Type B pancreatic cell (in vitro differentiated cells): ENCODE measurements around the gene CD72. TPM values are rescaled to one million over a fixed set of nuclear protein-coding genes. Genes with fewer than 3 reads are reported as not detected.
"Not testable (repeated sequence)": the region's sequence is repeated elsewhere in the genome, so short reads cannot be mapped to it uniquely, and the experiment has no call there.

Experiments
- DNase-seq: peaks from one replicate; pipeline ENCODE4 v3.0.0; 2021; ENCODE audit warnings: mixed read lengths; ENCODE audit not compliant: unreplicated experiment; ENCODE audit errors: extremely low spot score
- H3K27ac Mint-ChIP-seq: 2 replicates; pipeline ENCODE4 v1.8.0; 2021; ENCODE audit warnings: mild to moderate bottlenecking, mixed read lengths
- H3K27me3 Mint-ChIP-seq: 2 replicates; pipeline ENCODE4 v1.8.0; 2021; ENCODE audit warnings: mixed read lengths
- H3K36me3 Mint-ChIP-seq: 2 replicates; pipeline ENCODE4 v1.8.0; 2021; ENCODE audit warnings: mixed read lengths
- H3K4me1 Mint-ChIP-seq: one replicate; pipeline ENCODE4 v1.8.0; 2021; ENCODE audit warnings: mixed read lengths; ENCODE audit not compliant: unreplicated experiment
- H3K4me3 Mint-ChIP-seq: 2 replicates; pipeline ENCODE4 v1.8.0; 2021; ENCODE audit warnings: mild to moderate bottlenecking, mixed read lengths
- H3K9me3 Mint-ChIP-seq: 2 replicates; pipeline ENCODE4 v1.8.0; 2021; ENCODE audit warnings: mixed read lengths
- total RNA-seq: library from RNA; stranded (reverse); gene quantifications from 2 replicates; pipeline ENCODE4 v1.2.1, GENCODE V29; 2021; ENCODE audit warnings: low replicate concordance
- TF ChIP-seq, protein P1 (sequence below): fragments of 200-600 bp; sonication (generic); conservative IDR thresholded peaks from 2 replicates; pipeline ENCODE4 v1.5.0; 2021; ENCODE audit warnings: antibody characterized with exemption, mild to moderate bottlenecking

The CD72 gene
- total RNA-seq, 1 donor from 2014 or later = 2.8 TPM

DNA sequence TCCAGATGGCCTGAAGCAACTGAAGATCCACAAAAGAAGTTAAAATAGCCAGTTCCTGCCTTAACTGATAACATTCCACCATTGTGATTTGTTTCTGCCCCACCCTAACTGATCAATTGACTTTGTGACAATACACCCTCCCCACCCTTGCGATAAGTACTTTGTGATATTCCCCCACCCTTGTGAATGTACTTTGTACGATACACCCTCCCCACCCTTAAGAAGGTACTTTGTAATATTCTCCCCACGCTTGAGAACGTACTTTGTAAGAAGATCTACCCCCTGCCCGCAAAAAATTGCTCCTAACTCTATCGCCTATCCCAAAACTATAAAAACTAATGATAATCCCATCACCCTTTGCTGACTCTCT, 18.6 kb upstream of the CD72 start:
- H3K4me3 Mint-ChIP-seq, H3K27me3 Mint-ChIP-seq, H3K4me1 Mint-ChIP-seq, H3K9me3 Mint-ChIP-seq, H3K27ac Mint-ChIP-seq, DNase-seq: not testable (repeated sequence)
- H3K36me3 Mint-ChIP-seq = peaks cover 10% of the 10 kb centered on the region

DNA sequence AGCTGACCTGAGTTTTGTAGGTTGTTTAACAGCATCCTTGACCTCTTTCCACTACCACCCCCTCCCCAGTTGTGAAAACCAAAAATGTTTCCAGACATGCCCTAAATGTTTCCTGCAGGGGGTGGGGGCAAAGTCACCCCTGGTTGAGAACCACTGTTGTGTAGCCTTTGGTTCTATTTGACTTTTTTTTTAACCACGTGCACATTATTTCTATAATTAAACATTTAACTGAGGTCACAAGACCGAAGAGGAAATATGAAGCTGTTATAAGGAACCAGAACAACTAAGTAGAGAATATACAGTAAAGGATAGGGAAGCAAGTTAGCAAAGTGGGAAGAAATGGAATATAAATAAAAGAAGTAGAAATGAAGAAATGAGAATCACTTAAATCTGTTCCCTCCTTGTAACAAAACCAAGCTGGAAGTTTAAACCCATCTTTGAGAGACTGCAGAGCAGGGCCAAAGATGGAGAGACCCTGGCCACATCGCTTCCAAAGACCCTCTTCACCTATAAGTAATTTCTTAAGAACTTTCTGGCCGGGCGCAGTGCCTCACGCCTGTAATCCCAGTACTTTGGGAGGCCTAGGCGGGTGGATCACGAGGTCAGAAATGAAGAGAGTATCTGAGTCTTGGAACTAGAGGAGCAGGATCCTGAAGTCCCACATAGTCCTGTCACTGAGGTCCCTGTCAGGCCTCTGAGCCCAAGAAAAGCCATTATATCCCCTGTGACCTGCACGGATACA, 18.1 kb upstream of the CD72 start:
- TF ChIP-seq, protein P1, sequence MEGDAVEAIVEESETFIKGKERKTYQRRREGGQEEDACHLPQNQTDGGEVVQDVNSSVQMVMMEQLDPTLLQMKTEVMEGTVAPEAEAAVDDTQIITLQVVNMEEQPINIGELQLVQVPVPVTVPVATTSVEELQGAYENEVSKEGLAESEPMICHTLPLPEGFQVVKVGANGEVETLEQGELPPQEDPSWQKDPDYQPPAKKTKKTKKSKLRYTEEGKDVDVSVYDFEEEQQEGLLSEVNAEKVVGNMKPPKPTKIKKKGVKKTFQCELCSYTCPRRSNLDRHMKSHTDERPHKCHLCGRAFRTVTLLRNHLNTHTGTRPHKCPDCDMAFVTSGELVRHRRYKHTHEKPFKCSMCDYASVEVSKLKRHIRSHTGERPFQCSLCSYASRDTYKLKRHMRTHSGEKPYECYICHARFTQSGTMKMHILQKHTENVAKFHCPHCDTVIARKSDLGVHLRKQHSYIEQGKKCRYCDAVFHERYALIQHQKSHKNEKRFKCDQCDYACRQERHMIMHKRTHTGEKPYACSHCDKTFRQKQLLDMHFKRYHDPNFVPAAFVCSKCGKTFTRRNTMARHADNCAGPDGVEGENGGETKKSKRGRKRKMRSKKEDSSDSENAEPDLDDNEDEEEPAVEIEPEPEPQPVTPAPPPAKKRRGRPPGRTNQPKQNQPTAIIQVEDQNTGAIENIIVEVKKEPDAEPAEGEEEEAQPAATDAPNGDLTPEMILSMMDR = no peak
- Mint-ChIP-seq H3K36me3 (peaks cover 7% of the 10 kb centered on the region), H3K27ac (no peak overlapping the region), H3K4me1 (no peaks in the 10 kb centered on the region), H3K27me3 (peaks cover 5% of the 10 kb centered on the region), H3K4me3 (no peak overlapping the region), H3K9me3 (no peaks in the 10 kb centered on the region)
- no peak for DNase-seq

DNA sequence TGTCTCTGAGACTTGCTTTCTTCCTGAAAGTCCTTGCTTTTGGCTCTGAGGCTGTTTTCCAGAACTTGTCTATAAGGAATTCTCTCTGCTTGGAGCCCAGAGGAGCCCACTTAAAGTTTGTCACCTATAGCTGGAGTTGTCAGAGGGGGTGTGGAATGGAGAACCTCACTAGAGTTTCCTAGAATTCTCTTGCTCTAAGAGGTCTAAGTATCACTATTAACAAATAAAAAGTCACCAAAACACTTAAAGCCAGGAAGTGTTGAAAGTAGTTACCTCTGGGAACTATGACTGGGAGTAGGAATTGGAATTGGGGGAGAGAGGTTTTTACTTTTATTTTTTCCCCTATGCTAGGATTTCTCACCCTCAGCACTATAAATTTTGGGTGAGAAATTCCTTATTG, 17.5 kb upstream of the CD72 start:
- Mint-ChIP-seq H3K4me1 (no peaks in the 10 kb centered on the region), H3K36me3 (peaks cover 7% of the 10 kb centered on the region), H3K27ac (no peak overlapping the region), H3K9me3 (no peaks in the 10 kb centered on the region), H3K4me3 (no peak overlapping the region), H3K27me3 (peaks cover 5% of the 10 kb centered on the region)
- DNase-seq = no peak
- TF ChIP-seq, protein P1 = no peak

DNA sequence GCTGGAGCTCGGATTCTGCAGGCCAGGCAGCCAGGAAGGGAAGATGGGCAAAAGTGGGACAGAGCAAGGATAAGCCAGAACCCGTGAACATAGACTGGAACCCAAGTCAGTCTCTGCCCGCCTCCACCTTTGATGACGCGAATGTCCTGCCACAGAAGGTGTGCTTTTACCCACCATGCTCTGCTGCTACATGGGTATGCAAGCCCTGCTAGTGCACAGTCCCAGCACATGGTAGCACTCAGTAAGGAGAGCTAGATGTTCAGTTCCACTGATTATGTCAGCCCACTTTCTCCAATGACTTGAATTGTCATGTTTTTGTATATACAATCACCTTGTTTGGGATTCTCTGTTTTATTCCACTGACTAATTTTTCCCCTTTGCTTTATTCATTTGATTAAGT, 11.4 kb upstream of the CD72 start:
- no peak overlapping the region for H3K4me3 Mint-ChIP-seq
- H3K4me1 Mint-ChIP-seq = no peaks in the 10 kb centered on the region
- no peaks in the 10 kb centered on the region for H3K27me3 Mint-ChIP-seq
- TF ChIP-seq, protein P1 = no peak
- no peak for DNase-seq
- no peak overlapping the region for H3K27ac Mint-ChIP-seq
- no peaks in the 10 kb centered on the region for H3K9me3 Mint-ChIP-seq
- H3K36me3 Mint-ChIP-seq = no peaks in the 10 kb centered on the region

DNA sequence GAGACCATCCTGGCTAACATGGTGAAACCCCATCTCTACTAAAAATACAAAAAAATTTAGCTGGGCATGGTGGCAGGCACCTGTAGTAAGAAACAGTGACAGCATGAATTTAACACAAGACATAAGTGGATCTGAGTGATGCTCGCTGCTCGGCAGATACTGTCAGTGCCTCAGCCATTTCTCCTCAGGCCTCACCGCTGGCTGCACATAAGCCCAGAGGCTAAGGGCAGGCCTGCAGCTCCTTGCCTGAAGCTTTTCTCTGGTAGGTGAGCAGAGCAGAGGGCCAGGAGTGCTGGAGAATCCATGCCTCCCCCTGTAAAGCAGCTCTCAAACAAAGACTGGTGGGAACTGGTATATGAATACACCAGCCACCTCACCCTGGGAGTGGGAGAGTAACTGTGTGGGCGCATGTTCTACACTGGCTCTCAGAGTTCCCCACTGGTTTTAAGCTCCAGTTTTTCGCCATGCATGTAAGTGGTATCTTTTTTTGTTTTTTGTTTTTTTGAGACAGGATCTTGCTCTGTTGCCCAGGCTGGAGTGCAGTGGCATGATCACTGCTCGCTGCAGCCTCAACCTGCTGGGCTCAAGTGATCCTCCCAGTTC, 10.3 kb upstream of the CD72 start:
- Mint-ChIP-seq H3K27ac (no peak overlapping the region), H3K27me3 (no peaks in the 10 kb centered on the region), H3K4me3 (no peak overlapping the region), H3K4me1 (no peaks in the 10 kb centered on the region), H3K36me3 (no peaks in the 10 kb centered on the region), H3K9me3 (no peaks in the 10 kb centered on the region)
- TF ChIP-seq, protein P1 = no peak
- no peak for DNase-seq

DNA sequence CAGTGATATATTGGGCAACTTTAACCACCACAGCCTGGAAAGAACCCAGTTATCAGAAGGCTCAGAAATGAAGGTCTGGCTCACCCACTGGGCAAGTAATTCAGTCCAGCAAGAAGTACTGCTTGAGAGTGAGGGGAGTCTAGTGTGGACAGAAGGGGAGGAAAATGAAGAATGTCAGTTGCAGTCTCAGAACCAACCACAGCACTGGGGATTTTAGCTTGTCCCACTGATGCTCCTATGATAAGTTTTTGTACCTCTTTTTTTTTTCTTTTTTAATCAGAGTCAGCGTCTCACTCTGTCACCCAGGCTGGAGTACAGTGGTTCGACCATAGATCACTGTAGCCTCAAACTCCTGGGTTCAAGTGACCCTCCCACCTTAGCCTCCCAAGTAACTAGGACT, 9.4 kb upstream of the CD72 start:
- DNase-seq = no peak
- Mint-ChIP-seq H3K9me3 (no peaks in the 10 kb centered on the region), H3K4me3 (no peak overlapping the region), H3K27me3 (no peaks in the 10 kb centered on the region), H3K4me1 (no peaks in the 10 kb centered on the region), H3K36me3 (no peaks in the 10 kb centered on the region), H3K27ac (no peak overlapping the region)
- TF ChIP-seq, protein P1 = no peak
